ENCODE results near the gene PPP1R12A. TPM values are rescaled to one million over a fixed set of nuclear protein-coding genes. Genes with fewer than 3 reads are reported as not detected.

Gene PPP1R12A
- total RNA-seq, 2 experiments from 2014 or later, result 65.6 to 76.4 TPM

DNA sequence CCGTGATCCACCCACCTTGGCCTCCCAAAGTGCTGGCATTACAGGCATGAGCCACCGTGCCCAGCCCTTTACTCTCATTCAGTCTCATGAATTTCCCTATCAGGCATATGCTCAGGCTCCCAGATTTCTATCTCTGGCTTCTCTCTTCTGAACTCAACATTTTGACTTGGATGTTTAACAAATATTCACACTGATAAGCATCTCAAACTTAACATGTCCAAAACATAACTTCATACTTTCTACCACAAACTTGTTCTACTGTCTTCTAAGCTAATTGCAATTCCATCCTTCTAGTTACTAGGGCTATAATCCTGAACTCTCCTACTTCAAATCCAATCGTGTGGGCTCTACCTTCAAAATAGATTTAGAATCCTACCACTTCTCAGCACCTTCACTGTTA lies 170.3 kb downstream of the PPP1R12A start:
- H3K27me3 ChIP-seq (ENCODE audit: control insufficient read depth in 1 of 2, insufficient read depth in 2 of 2, low read length in 2 of 2), result no peaks in the 10 kb centered on the region
- H3K27ac ChIP-seq (ENCODE audit: low read depth in 1 of 2, low read length in 2 of 2), result no peak overlapping the region
- H3K4me1 ChIP-seq (ENCODE audit: insufficient read depth, low read length), result no peaks in the 10 kb centered on the region
- Mint-ChIP-seq H3K36me3 (ENCODE audit: low read depth) (no peaks in the 10 kb centered on the region), H3K9me3 (no peaks in the 10 kb centered on the region), H3K27me3 (peaks cover 1% of the 10 kb centered on the region), H3K27ac (no peak overlapping the region), H3K4me3 (no peak overlapping the region), H3K4me1 (ENCODE audit: low read depth) (no peaks in the 10 kb centered on the region)
- H3K9me3 ChIP-seq (ENCODE audit: control insufficient read depth in 1 of 2, insufficient read depth in 1 of 2, low read length in 2 of 2), result no peaks in the 10 kb centered on the region
- ChIA-PET CTCF (no interaction called here), POLR2A (no interaction called here)
- ATAC-seq (ENCODE audit: poor library complexity), result no peak
- no peak for DNase-seq
- no peak overlapping the region for H3K4me3 ChIP-seq (ENCODE audit: low read length)
- intact Hi-C loops (cut with DNase I, micrococcal nuclease), result no loop called here
- H3K36me3 ChIP-seq (ENCODE audit: insufficient read depth, low read length), result no peaks in the 10 kb centered on the region
- TF ChIP-seq, protein P1, sequence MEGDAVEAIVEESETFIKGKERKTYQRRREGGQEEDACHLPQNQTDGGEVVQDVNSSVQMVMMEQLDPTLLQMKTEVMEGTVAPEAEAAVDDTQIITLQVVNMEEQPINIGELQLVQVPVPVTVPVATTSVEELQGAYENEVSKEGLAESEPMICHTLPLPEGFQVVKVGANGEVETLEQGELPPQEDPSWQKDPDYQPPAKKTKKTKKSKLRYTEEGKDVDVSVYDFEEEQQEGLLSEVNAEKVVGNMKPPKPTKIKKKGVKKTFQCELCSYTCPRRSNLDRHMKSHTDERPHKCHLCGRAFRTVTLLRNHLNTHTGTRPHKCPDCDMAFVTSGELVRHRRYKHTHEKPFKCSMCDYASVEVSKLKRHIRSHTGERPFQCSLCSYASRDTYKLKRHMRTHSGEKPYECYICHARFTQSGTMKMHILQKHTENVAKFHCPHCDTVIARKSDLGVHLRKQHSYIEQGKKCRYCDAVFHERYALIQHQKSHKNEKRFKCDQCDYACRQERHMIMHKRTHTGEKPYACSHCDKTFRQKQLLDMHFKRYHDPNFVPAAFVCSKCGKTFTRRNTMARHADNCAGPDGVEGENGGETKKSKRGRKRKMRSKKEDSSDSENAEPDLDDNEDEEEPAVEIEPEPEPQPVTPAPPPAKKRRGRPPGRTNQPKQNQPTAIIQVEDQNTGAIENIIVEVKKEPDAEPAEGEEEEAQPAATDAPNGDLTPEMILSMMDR (IDR thresholded peaks at IDR 0.05), result no peak

DNA sequence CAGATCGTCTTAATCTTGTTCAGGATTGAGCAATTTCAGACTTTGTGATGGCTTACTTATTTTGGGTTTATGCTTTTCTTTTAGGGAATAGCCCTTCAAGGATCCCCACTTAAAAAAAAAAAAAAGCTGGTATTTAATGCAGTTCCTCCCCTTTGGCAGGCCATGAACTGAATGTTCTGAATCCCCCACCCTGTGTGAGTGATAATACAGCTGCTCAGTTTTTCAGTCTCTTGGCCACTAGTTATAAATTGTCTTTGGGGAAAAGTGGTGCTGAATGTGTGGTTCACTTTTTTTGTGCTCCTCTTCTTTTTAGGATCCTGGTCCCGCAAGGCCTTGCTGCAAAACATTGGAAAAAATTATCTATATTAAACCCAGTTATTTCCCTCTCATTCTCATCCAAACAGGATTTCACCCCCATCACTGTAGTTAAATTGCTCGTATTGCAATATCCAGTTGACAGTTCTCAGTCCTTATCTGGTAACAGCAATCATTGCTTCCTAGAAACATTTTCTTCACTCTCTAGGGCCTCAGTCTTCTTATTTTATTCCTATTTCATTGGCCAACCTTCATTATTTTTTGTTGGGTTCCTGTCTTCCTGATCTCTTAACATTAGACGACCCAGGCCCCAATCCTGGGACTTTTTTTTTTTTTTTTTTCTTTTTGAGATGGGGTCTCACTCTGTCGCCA lies 171.0 kb downstream of the PPP1R12A start:
- intact Hi-C loops (cut with DNase I, micrococcal nuclease), result no loop called here
- H3K9me3 Mint-ChIP-seq, result no peaks in the 10 kb centered on the region
- DNase-seq (no peak), ATAC-seq (ENCODE audit: poor library complexity) (no peak)
- no peaks in the 10 kb centered on the region for H3K36me3 ChIP-seq (ENCODE audit: insufficient read depth, low read length)
- no peak overlapping the region for H3K4me3 Mint-ChIP-seq
- H3K27me3 Mint-ChIP-seq, result peaks cover 4% of the 10 kb centered on the region
- no peaks in the 10 kb centered on the region for H3K4me1 ChIP-seq (ENCODE audit: insufficient read depth, low read length)
- no peak overlapping the region for H3K27ac Mint-ChIP-seq
- no peak overlapping the region for H3K4me3 ChIP-seq (ENCODE audit: low read length)
- POLR2A ChIA-PET, result no interaction called here
- H3K36me3 Mint-ChIP-seq (ENCODE audit: low read depth), result no peaks in the 10 kb centered on the region
- H3K4me1 Mint-ChIP-seq (ENCODE audit: low read depth), result no peaks in the 10 kb centered on the region
- CTCF ChIA-PET, result no interaction called here
- TF ChIP-seq, protein P1 (IDR thresholded peaks at IDR 0.05), result no peak
- no peaks in the 10 kb centered on the region for H3K9me3 ChIP-seq (ENCODE audit: control insufficient read depth in 1 of 2, insufficient read depth in 1 of 2, low read length in 2 of 2)
- no peaks in the 10 kb centered on the region for H3K27me3 ChIP-seq (ENCODE audit: control insufficient read depth in 1 of 2, insufficient read depth in 2 of 2, low read length in 2 of 2)
- no peak overlapping the region for H3K27ac ChIP-seq (ENCODE audit: low read depth in 1 of 2, low read length in 2 of 2)

DNA sequence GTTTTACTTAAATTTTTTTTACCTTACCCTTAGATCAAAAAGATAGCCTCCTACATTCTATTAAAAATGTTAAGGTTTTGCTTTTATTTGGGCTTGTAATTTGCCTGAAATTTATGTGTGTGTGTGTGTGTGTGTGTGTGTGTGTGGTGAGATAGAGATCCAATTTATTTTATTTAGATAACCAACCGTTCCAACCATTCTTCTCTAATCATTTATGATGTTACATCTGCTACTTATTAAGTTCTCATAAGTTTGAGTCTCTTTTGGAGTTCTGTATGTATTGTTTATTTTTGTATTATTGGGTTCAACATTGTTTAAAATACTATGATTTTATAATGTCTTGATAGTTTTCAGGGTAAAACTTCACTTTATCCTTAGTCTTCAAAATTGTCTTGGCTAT lies 173.6 kb downstream of the PPP1R12A start:
- intact Hi-C loops (cut with DNase I, micrococcal nuclease), result no loop called here
- no peak overlapping the region for H3K27ac Mint-ChIP-seq
- CTCF ChIA-PET, result no interaction called here
- peaks cover 0 to 11% of the 10 kb centered on the region in 2 experiments for H3K9me3 ChIP-seq (ENCODE audit: control insufficient read depth in 1 of 2, insufficient read depth in 1 of 2, low read length in 2 of 2)
- no peak overlapping the region for H3K27ac ChIP-seq (ENCODE audit: low read depth in 1 of 2, low read length in 2 of 2)
- H3K36me3 Mint-ChIP-seq (ENCODE audit: low read depth), result no peaks in the 10 kb centered on the region
- TF ChIP-seq, protein P1 (IDR thresholded peaks at IDR 0.05), result no peak
- DNase-seq (no peak), ATAC-seq (ENCODE audit: poor library complexity) (no peak)
- H3K36me3 ChIP-seq (ENCODE audit: insufficient read depth, low read length), result no peaks in the 10 kb centered on the region
- H3K4me1 ChIP-seq (ENCODE audit: insufficient read depth, low read length), result no peaks in the 10 kb centered on the region
- peaks cover 2% of the 10 kb centered on the region for H3K9me3 Mint-ChIP-seq
- H3K27me3 Mint-ChIP-seq, result peaks cover 4% of the 10 kb centered on the region
- H3K4me1 Mint-ChIP-seq (ENCODE audit: low read depth), result no peaks in the 10 kb centered on the region
- no peaks in the 10 kb centered on the region for H3K27me3 ChIP-seq (ENCODE audit: control insufficient read depth in 1 of 2, insufficient read depth in 2 of 2, low read length in 2 of 2)
- H3K4me3 ChIP-seq (ENCODE audit: low read length), result no peak overlapping the region
- H3K4me3 Mint-ChIP-seq, result no peak overlapping the region
- POLR2A ChIA-PET, result no interaction called here

Data from CD4-positive, alpha-beta T cell (primary cell).